Measurements from ENCODE around the gene CXCL8. TPM values are rescaled to one million over a fixed set of nuclear protein-coding genes. Genes with fewer than 3 reads are reported as not detected.

Gene CXCL8
- total RNA-seq, 2 donors from 2014 or later: 0.89 to 4.7 TPM

- intact Hi-C loops (cut with DNase I): no loop called here
- no peaks in the 10 kb centered on the region for H3K36me3 ChIP-seq
- TF ChIP-seq CTCF (IDR thresholded peaks at IDR 0.05): no peak
Measured at GRCh38 chr4:73715659-73716058, 24.7 kb upstream of the CXCL8 start.

DNA sequence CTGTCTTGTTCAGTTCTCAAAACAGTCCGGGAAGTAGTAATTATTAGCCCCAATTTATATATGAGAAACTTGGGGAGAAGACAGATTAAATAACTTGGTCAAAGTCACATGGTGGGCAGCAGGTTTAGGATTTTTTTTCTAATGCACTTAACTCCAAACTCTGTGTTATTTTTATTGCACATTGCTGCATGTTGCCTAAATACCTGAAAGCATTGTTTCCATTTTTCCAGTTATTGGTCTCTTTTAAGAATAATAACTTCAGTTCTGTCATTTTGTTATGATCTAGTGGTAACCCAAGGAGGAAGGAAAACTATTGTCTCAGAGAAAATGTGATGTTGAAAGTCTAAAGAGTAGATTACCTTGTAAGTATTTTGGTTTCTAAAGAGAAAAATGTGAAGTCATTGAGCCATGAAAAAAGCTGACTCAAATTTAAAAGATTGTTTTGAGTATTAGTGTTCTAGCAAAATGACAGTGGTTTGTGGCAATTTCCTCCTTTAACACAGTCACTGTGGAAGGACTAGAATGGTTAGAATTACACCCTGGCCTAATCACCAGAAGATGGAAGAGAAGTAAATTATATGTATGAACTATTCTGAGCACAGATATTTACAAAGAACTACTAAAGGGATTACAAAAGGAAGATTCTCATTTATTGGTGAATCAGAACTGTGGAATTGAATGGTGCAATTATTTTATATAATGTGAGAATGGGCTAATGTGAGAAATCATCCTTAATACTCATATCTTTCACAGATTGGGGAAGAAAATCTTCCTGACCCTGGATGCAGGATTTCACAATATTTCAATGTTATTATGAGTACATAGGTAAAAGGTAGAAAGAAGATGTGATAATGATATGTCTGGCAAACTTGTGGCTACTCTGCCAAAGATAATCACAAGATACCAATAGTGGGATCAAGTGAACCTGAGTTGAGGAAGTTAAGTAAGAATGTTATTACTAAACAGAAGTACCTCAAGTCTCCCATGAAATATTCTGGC, 21.7 kb upstream of the CXCL8 start:
- Histone ChIP-seq H3K36me3 (no peaks in the 10 kb centered on the region), H3K9ac (ENCODE audit: low read depth in 2 of 2, low read length in 2 of 2) (no peak overlapping the region), H3K27me3 (no peaks in the 10 kb centered on the region), H3K9me3 (no peaks in the 10 kb centered on the region), H3K27ac (no peak overlapping the region), H3K4me1 (no peaks in the 10 kb centered on the region), H3K4me3 (no peak overlapping the region)
- no peak for TF ChIP-seq CTCF (IDR thresholded peaks at IDR 0.05)
- intact Hi-C loops (cut with DNase I): no loop called here
- DNase-seq: no peak

More at GRCh38 chr4:73715659-73716058, 24.7 kb upstream of the CXCL8 start:
- H3K4me1 ChIP-seq: no peaks in the 10 kb centered on the region
- no peak overlapping the region for H3K27ac ChIP-seq
- no peak overlapping the region for H3K9ac ChIP-seq (ENCODE audit: low read depth in 2 of 2, low read length in 2 of 2)
- no peak for DNase-seq
- H3K9me3 ChIP-seq: no peaks in the 10 kb centered on the region
- H3K4me3 ChIP-seq: no peak overlapping the region
- no peaks in the 10 kb centered on the region for H3K27me3 ChIP-seq

- Histone ChIP-seq H3K4me1 (no peaks in the 10 kb centered on the region), H3K9ac (ENCODE audit: low read depth in 2 of 2, low read length in 2 of 2) (no peak overlapping the region), H3K4me3 (no peak overlapping the region), H3K27me3 (no peaks in the 10 kb centered on the region), H3K9me3 (no peaks in the 10 kb centered on the region), H3K36me3 (no peaks in the 10 kb centered on the region), H3K27ac (no peak overlapping the region)
- TF ChIP-seq CTCF (IDR thresholded peaks at IDR 0.05): no peak
- DNase-seq: no peak
- intact Hi-C loops (cut with DNase I): no loop called here
Measured at GRCh38 chr4:73721435-73721834, 18.9 kb upstream of the CXCL8 start.

DNA sequence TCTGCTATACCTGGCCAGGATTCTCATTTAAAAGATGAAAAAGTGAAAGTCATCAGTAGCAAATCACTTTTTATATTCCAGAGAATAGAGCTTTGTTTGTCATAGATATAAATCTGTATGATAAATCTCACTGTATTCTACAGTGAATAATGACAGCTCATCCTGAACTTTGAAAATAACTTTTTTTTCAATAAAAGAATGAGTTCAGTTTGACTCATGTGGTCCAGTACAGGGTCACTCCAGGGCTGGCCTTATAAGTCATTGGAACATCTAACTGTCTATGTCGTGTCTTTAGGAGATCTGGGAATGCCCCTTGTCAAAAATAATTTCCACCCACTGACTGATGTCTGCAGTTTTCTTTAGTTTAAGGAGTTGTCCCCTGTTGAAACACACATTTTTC, 18.5 kb upstream of the CXCL8 start:
- H3K36me3 ChIP-seq: no peaks in the 10 kb centered on the region
- H3K4me1 ChIP-seq: no peaks in the 10 kb centered on the region
- no peak for DNase-seq
- H3K9ac ChIP-seq (ENCODE audit: low read depth in 2 of 2, low read length in 2 of 2): no peak overlapping the region
- no peak overlapping the region for H3K27ac ChIP-seq
- intact Hi-C loops (cut with DNase I): no loop called here
- no peak overlapping the region for H3K4me3 ChIP-seq
- no peaks in the 10 kb centered on the region for H3K27me3 ChIP-seq
- H3K9me3 ChIP-seq: no peaks in the 10 kb centered on the region
- no peak for TF ChIP-seq CTCF (IDR thresholded peaks at IDR 0.05)

GRCh38 chr4:73723023-73723422, 17.3 kb upstream of the CXCL8 start:
- DNase-seq: no peak
- no peaks in the 10 kb centered on the region for H3K4me1 ChIP-seq
- no peaks in the 10 kb centered on the region for H3K27me3 ChIP-seq
- no peaks in the 10 kb centered on the region for H3K36me3 ChIP-seq
- intact Hi-C loops (cut with DNase I): no loop called here
- H3K9ac ChIP-seq (ENCODE audit: low read depth in 2 of 2, low read length in 2 of 2): no peak overlapping the region
- H3K4me3 ChIP-seq: no peak overlapping the region
- no peaks in the 10 kb centered on the region for H3K9me3 ChIP-seq
- no peak overlapping the region for H3K27ac ChIP-seq
- TF ChIP-seq CTCF (IDR thresholded peaks at IDR 0.05): no peak

Measured in colonic mucosa (tissue), 4 donors.